SK-N-SH treated with all-trans-retinoic acid at 6 μM for 48 hours (cell line): ENCODE results near the gene GLRX.

Experiments
- ATAC-seq: fragments of 200-7000 bp; cut with Tn5 transposase; 3 replicates; pipeline ENCODE4 v1.9.1; 2020; ENCODE audit warnings: mild to moderate bottlenecking, moderate library complexity
- ARNTL ChIP-seq: fragments of 450-650 bp; formaldehyde crosslinking; IDR thresholded peaks from 2 replicates; pipeline ENCODE4 v1.5.0; 2020; ENCODE audit warnings: low read depth, mild to moderate bottlenecking, moderate library complexity, borderline replicate concordance
- BACH2 ChIP-seq: fragments of 250-450 bp; sonication (Bioruptor Pico); IDR thresholded peaks from 2 replicates; pipeline ENCODE4 v1.9.0; 2021; ENCODE audit warnings: mild to moderate bottlenecking, borderline replicate concordance
- ESRRG ChIP-seq: fragments of 250-450 bp; sonication (Bioruptor Pico); IDR thresholded peaks from 2 replicates; pipeline ENCODE4 v1.6.1; 2021; ENCODE audit warnings: mild to moderate bottlenecking
- GLIS3 ChIP-seq: fragments of 250-450 bp; sonication (Bioruptor Pico); IDR thresholded peaks from 2 replicates; pipeline ENCODE4 v1.5.0; 2020; ENCODE audit warnings: mild to moderate bottlenecking, moderate library complexity
- ISL1 ChIP-seq: fragments of 250-450 bp; sonication (Bioruptor Pico); IDR thresholded peaks from 2 replicates; pipeline ENCODE4 v2.1.2; 2022; ENCODE audit warnings: mild to moderate bottlenecking, moderate library complexity
- OSR1 ChIP-seq: fragments of 250-450 bp; sonication (Bioruptor Pico); IDR thresholded peaks from 2 replicates; pipeline ENCODE4 v1.8.0; 2022; ENCODE audit warnings: moderate library complexity, mild to moderate bottlenecking, inconsistent platforms
- PPARA ChIP-seq: fragments of 250-450 bp; sonication (Bioruptor Pico); IDR thresholded peaks from 2 replicates; pipeline ENCODE4 v1.5.0; 2020; ENCODE audit warnings: mild to moderate bottlenecking, borderline replicate concordance
- RARB ChIP-seq: fragments of 250-450 bp; sonication (Bioruptor Pico); IDR thresholded peaks from 2 replicates; pipeline ENCODE4 v1.8.0; 2021; ENCODE audit warnings: mild to moderate bottlenecking, moderate library complexity
- SNAI2 ChIP-seq: fragments of 250-450 bp; sonication (Bioruptor Pico); IDR thresholded peaks from 2 replicates; pipeline ENCODE4 v1.5.0; 2020; ENCODE audit warnings: mild to moderate bottlenecking, moderate library complexity
- ZC3H10 ChIP-seq: fragments of 250-450 bp; sonication (Bioruptor Pico); IDR thresholded peaks from 2 replicates; pipeline ENCODE4 v1.5.1; 2021; ENCODE audit warnings: mild to moderate bottlenecking, moderate library complexity
- ZFP30 ChIP-seq: fragments of 450-650 bp; formaldehyde crosslinking; IDR thresholded peaks from 2 replicates; pipeline ENCODE4 v1.5.0; 2022; ENCODE audit warnings: mild to moderate bottlenecking, moderate library complexity
- ZNF565 ChIP-seq: fragments of 450-650 bp; formaldehyde crosslinking; conservative IDR thresholded peaks from 2 replicates; pipeline ENCODE4 v1.5.0; 2020; ENCODE audit warnings: low read depth, mild to moderate bottlenecking, moderate library complexity
- ZNF70 ChIP-seq: fragments of 450-650 bp; formaldehyde crosslinking; IDR thresholded peaks from 2 replicates; pipeline ENCODE4 v1.5.0; 2020; ENCODE audit warnings: mild to moderate bottlenecking, moderate library complexity
- ZNF8 ChIP-seq: fragments of 450-650 bp; formaldehyde crosslinking; IDR thresholded peaks from 2 replicates; pipeline ENCODE4 v1.5.0; 2020; ENCODE audit warnings: mild to moderate bottlenecking, moderate library complexity
- TF ChIP-seq, protein P1 (sequence below): fragments of 250-450 bp; sonication (Bioruptor Pico); IDR thresholded peaks from 2 replicates; pipeline ENCODE4 v1.5.1; 2020; ENCODE audit warnings: low read depth, mild to moderate bottlenecking, moderate library complexity
- TF ChIP-seq, protein P2 (sequence below): fragments of 250-450 bp; sonication (Bioruptor Pico); IDR thresholded peaks from 2 replicates; pipeline ENCODE4 v1.5.0; 2020; ENCODE audit warnings: mild to moderate bottlenecking, moderate library complexity
- TF ChIP-seq, protein P3 (sequence below): fragments of 250-450 bp; sonication (Bioruptor Pico); IDR thresholded peaks from 2 replicates; pipeline ENCODE4 v1.8.0; 2020; ENCODE audit warnings: mild to moderate bottlenecking, moderate library complexity, borderline replicate concordance
- TF ChIP-seq, protein P4 (sequence below): fragments of 250-450 bp; sonication (Bioruptor Pico); IDR thresholded peaks from 2 replicates; pipeline ENCODE4 v1.8.0; 2021; ENCODE audit warnings: low read depth, mild to moderate bottlenecking, moderate library complexity, borderline replicate concordance

GLRX gene

DNA sequence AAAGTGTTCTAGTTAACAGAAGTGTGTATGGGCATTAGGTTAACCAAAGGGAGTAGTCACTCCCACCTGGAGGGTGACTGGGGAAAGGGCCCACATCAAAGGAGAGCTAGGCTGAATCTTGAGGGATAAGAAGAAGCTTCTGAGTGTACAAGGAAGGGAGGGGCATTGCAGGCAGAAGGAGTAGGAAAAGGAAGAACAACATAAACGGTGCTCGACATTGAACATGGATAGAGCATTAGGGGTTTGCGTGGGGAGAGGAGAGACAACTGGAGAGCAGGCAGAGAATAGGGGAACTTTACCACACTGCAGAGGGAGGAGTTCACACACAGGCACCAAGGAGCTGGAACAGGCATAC lies 5.3 kb upstream of the GLRX start:
- TF ChIP-seq ESRRG: no peak
- no peak for TF ChIP-seq ISL1 (CRISPR knock-in tag)
- no peak for TF ChIP-seq ZNF8
- no peak for TF ChIP-seq RARB
- no peak for TF ChIP-seq ZNF565 (CRISPR knock-in tag)
- no peak for TF ChIP-seq SNAI2 (CRISPR knock-in tag)
- TF ChIP-seq, protein P1, sequence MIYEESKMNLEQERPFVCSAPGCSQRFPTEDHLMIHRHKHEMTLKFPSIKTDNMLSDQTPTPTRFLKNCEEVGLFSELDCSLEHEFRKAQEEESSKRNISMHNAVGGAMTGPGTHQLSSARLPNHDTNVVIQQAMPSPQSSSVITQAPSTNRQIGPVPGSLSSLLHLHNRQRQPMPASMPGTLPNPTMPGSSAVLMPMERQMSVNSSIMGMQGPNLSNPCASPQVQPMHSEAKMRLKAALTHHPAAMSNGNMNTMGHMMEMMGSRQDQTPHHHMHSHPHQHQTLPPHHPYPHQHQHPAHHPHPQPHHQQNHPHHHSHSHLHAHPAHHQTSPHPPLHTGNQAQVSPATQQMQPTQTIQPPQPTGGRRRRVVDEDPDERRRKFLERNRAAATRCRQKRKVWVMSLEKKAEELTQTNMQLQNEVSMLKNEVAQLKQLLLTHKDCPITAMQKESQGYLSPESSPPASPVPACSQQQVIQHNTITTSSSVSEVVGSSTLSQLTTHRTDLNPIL (CRISPR knock-in tag): no peak
- no peak for TF ChIP-seq BACH2 (CRISPR knock-in tag)
- TF ChIP-seq ZFP30 (CRISPR knock-in tag): no peak
- TF ChIP-seq, protein P2, sequence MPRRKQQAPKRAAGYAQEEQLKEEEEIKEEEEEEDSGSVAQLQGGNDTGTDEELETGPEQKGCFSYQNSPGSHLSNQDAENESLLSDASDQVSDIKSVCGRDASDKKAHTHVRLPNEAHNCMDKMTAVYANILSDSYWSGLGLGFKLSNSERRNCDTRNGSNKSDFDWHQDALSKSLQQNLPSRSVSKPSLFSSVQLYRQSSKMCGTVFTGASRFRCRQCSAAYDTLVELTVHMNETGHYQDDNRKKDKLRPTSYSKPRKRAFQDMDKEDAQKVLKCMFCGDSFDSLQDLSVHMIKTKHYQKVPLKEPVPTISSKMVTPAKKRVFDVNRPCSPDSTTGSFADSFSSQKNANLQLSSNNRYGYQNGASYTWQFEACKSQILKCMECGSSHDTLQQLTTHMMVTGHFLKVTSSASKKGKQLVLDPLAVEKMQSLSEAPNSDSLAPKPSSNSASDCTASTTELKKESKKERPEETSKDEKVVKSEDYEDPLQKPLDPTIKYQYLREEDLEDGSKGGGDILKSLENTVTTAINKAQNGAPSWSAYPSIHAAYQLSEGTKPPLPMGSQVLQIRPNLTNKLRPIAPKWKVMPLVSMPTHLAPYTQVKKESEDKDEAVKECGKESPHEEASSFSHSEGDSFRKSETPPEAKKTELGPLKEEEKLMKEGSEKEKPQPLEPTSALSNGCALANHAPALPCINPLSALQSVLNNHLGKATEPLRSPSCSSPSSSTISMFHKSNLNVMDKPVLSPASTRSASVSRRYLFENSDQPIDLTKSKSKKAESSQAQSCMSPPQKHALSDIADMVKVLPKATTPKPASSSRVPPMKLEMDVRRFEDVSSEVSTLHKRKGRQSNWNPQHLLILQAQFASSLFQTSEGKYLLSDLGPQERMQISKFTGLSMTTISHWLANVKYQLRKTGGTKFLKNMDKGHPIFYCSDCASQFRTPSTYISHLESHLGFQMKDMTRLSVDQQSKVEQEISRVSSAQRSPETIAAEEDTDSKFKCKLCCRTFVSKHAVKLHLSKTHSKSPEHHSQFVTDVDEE (CRISPR knock-in tag): no peak
- ATAC-seq: no peak

DNA sequence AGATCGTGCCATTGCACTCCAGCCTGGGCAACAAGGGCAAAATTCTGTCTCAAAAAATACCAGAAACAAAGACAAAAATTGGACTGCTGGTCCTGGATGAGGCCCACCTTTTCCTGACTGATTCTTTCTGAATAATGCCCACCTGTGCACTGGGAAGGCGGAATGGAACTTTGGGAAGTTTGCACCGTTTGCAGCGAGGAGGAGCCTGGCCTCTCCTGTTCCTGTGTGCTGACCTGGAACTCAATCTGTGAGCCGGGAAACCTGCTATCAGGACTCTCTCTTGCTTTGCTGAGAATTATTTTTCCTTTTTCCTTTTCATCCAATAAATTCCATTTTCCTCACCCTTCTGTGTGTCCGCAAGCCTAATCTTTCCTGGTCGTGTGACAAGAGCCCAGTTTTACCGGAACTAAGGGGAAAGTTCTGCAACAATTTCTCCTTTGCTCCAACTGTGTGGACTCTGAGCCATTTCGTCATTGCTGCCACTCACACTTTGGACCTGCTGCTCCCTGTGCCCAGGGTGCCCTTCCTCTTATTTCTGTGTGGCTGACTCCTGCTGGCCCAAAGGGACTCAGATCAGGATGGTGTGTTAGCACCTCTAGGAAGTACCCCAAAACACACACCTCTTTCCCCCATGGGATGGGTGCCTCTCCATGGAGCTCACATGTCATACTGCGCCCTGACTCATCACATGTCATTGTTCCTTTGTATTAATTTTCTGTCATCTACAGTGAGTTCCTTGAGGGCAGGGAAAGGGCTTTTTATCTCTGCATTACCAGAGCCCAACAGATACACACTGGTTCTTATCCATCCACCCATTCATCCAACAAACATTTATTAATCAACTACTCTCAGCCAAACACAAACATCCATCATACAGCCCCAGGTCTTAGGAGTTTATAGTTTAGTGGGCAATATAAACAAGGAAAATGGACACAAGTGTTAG lies 4.7 kb upstream of the GLRX start:
- ATAC-seq: no peak
- TF ChIP-seq, protein P3, sequence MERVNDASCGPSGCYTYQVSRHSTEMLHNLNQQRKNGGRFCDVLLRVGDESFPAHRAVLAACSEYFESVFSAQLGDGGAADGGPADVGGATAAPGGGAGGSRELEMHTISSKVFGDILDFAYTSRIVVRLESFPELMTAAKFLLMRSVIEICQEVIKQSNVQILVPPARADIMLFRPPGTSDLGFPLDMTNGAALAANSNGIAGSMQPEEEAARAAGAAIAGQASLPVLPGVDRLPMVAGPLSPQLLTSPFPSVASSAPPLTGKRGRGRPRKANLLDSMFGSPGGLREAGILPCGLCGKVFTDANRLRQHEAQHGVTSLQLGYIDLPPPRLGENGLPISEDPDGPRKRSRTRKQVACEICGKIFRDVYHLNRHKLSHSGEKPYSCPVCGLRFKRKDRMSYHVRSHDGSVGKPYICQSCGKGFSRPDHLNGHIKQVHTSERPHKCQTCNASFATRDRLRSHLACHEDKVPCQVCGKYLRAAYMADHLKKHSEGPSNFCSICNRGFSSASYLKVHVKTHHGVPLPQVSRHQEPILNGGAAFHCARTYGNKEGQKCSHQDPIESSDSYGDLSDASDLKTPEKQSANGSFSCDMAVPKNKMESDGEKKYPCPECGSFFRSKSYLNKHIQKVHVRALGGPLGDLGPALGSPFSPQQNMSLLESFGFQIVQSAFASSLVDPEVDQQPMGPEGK (CRISPR knock-in tag): no peak
- TF ChIP-seq ZC3H10 (CRISPR knock-in tag) (no peak), ESRRG (no peak), PPARA (no peak), ARNTL (CRISPR knock-in tag) (no peak), ZNF565 (CRISPR knock-in tag) (no peak), ZNF70 (no peak), ZNF8 (no peak), GLIS3 (CRISPR knock-in tag) (no peak), ZFP30 (CRISPR knock-in tag) (no peak), RARB (no peak), OSR1 (CRISPR knock-in tag) (no peak), BACH2 (CRISPR knock-in tag) (no peak)
- TF ChIP-seq, protein P2 (CRISPR knock-in tag): no peak
- TF ChIP-seq, protein P4, sequence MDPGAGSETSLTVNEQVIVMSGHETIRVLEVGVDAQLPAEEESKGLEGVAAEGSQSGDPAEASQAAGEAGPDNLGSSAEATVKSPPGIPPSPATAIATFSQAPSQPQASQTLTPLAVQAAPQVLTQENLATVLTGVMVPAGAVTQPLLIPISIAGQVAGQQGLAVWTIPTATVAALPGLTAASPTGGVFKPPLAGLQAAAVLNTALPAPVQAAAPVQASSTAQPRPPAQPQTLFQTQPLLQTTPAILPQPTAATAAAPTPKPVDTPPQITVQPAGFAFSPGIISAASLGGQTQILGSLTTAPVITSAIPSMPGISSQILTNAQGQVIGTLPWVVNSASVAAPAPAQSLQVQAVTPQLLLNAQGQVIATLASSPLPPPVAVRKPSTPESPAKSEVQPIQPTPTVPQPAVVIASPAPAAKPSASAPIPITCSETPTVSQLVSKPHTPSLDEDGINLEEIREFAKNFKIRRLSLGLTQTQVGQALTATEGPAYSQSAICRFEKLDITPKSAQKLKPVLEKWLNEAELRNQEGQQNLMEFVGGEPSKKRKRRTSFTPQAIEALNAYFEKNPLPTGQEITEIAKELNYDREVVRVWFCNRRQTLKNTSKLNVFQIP (CRISPR knock-in tag): no peak
- TF ChIP-seq, protein P1 (CRISPR knock-in tag): no peak
